Measurements from ENCODE around the gene LMX1A. TPM values are rescaled to one million over a fixed set of nuclear protein-coding genes. Genes with fewer than 3 reads are reported as not detected.

Gene LMX1A
- total RNA-seq, 1 donor from 2014 or later: not detected

GRCh38 chr1:165381745-165382505 lies 25.4 kb upstream of the LMX1A start:
- intact Hi-C loops (cut with DNase I): no loop called here
- Histone ChIP-seq H3K36me3 (no peaks in the 10 kb centered on the region), H3K4me3 (no peak overlapping the region), H3K9me3 (no peaks in the 10 kb centered on the region), H3K4me1 (peaks cover 19% of the 10 kb centered on the region), H3K27me3 (no peaks in the 10 kb centered on the region), H3K27ac (peak overlapping the region; percentile 79)
- TF ChIP-seq POLR2AphosphoS5 (IDR thresholded peaks at IDR 0.05; ENCODE audit: insufficient read depth in 1 of 2, low read depth in 1 of 2) (no peak), CTCF (IDR thresholded peaks at IDR 0.05) (no peak), POLR2A (IDR thresholded peaks at IDR 0.05) (no peak)
- DNase-seq (ENCODE audit: extremely low spot score in 2 of 2): no peak

- Histone ChIP-seq H3K9me3 (no peaks in the 10 kb centered on the region), H3K36me3 (no peaks in the 10 kb centered on the region), H3K27me3 (no peaks in the 10 kb centered on the region), H3K4me3 (peak overlapping the region; percentile 45 to 47), H3K27ac (peak overlapping the region; percentile 90), H3K4me1 (peaks cover 24% of the 10 kb centered on the region)
- DNase-seq (ENCODE audit: extremely low spot score in 2 of 2): peak in 1 of 2 donors; percentile 92
- TF ChIP-seq POLR2A (IDR thresholded peaks at IDR 0.05) (no peak), POLR2AphosphoS5 (IDR thresholded peaks at IDR 0.05; ENCODE audit: insufficient read depth in 1 of 2, low read depth in 1 of 2) (peak in 1 of 2 donors; percentile 27)
- intact Hi-C loops (cut with DNase I): no loop called here
Measured at GRCh38 chr1:165376811-165377311, 20.3 kb upstream of the LMX1A start.

- no peaks in the 10 kb centered on the region for H3K9me3 ChIP-seq
- peak overlapping the region; percentile 45 to 47 for H3K4me3 ChIP-seq
- H3K36me3 ChIP-seq: no peaks in the 10 kb centered on the region
- H3K27ac ChIP-seq: peak overlapping the region; percentile 90
- intact Hi-C loops (cut with DNase I): no loop called here
- no peak for TF ChIP-seq POLR2A (IDR thresholded peaks at IDR 0.05)
- TF ChIP-seq POLR2AphosphoS5 (IDR thresholded peaks at IDR 0.05; ENCODE audit: insufficient read depth in 1 of 2, low read depth in 1 of 2): peak; percentile 18 to 77
- DNase-seq (ENCODE audit: extremely low spot score in 2 of 2): peak in 1 of 2 donors; percentile 95
- H3K27me3 ChIP-seq: no peaks in the 10 kb centered on the region
- peaks cover 24% of the 10 kb centered on the region for H3K4me1 ChIP-seq
Measured at GRCh38 chr1:165376041-165376810, 19.7 kb upstream of the LMX1A start.

- intact Hi-C loops (cut with DNase I): no loop called here
- Histone ChIP-seq H3K4me3 (peak overlapping the region; percentile 45 to 47), H3K9me3 (no peaks in the 10 kb centered on the region), H3K27me3 (no peaks in the 10 kb centered on the region), H3K27ac (peak overlapping the region; percentile 90), H3K4me1 (peaks cover 24% of the 10 kb centered on the region), H3K36me3 (no peaks in the 10 kb centered on the region)
- no peak for TF ChIP-seq POLR2A (IDR thresholded peaks at IDR 0.05)
- TF ChIP-seq CTCF (IDR thresholded peaks at IDR 0.05): no peak
- no peak for TF ChIP-seq POLR2AphosphoS5 (IDR thresholded peaks at IDR 0.05; ENCODE audit: insufficient read depth in 1 of 2, low read depth in 1 of 2)
- no peak for DNase-seq (ENCODE audit: extremely low spot score in 2 of 2)
Measured at GRCh38 chr1:165375623-165376022, 19.1 kb upstream of the LMX1A start.

- no peaks in the 10 kb centered on the region for H3K27me3 ChIP-seq
- H3K36me3 ChIP-seq: no peaks in the 10 kb centered on the region
- no peaks in the 10 kb centered on the region for H3K9me3 ChIP-seq
- H3K4me3 ChIP-seq: no peak overlapping the region
- H3K27ac ChIP-seq: no peak overlapping the region
- TF ChIP-seq CTCF (IDR thresholded peaks at IDR 0.05): no peak
- TF ChIP-seq POLR2A (IDR thresholded peaks at IDR 0.05): no peak
- TF ChIP-seq POLR2AphosphoS5 (IDR thresholded peaks at IDR 0.05; ENCODE audit: insufficient read depth in 1 of 2, low read depth in 1 of 2): no peak
- no peak for DNase-seq (ENCODE audit: extremely low spot score in 2 of 2)
- intact Hi-C loops (cut with DNase I): no loop called here
- H3K4me1 ChIP-seq: peaks cover 20% of the 10 kb centered on the region
Measured at GRCh38 chr1:165371588-165372225, 15.2 kb upstream of the LMX1A start.
